ENCODE data around the gene EGFLAM. TPM values are rescaled to one million over a fixed set of nuclear protein-coding genes. Genes with fewer than 3 reads are reported as not detected.

Gene EGFLAM
- total RNA-seq, 1 experiment from 2014 or later = 45.4 TPM

DNA sequence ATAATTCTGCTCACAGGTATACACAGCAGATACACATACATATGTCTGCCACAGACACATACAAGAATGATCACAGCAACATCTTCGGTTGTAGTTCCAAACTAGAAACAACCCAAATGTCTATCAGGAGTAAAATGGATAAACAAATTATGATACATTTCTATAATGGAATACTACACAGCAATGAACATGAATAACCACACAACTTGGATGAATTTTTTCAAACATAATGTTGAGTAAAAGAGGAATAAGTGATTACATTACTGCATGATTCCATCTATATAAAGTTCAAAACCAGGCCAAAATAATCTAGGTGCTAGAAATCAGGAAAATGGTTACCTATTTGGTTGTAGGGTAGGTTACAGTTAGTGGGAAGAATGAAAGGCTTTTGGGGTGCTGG lies 4.6 kb upstream of the EGFLAM start:
- CTCF ChIA-PET = no interaction called here
- no TSS peak for BruUV-seq (replicated peaks)
- no peaks in the 10 kb centered on the region for H3K9me3 ChIP-seq (ENCODE audit: low read depth, low read length, poor library complexity, severe bottlenecking)
- TF ChIP-seq, protein P1, sequence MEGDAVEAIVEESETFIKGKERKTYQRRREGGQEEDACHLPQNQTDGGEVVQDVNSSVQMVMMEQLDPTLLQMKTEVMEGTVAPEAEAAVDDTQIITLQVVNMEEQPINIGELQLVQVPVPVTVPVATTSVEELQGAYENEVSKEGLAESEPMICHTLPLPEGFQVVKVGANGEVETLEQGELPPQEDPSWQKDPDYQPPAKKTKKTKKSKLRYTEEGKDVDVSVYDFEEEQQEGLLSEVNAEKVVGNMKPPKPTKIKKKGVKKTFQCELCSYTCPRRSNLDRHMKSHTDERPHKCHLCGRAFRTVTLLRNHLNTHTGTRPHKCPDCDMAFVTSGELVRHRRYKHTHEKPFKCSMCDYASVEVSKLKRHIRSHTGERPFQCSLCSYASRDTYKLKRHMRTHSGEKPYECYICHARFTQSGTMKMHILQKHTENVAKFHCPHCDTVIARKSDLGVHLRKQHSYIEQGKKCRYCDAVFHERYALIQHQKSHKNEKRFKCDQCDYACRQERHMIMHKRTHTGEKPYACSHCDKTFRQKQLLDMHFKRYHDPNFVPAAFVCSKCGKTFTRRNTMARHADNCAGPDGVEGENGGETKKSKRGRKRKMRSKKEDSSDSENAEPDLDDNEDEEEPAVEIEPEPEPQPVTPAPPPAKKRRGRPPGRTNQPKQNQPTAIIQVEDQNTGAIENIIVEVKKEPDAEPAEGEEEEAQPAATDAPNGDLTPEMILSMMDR (conservative IDR thresholded peaks at IDR 0.05; ENCODE audit: low read depth, low read length) = no peak
- no peak for TF ChIP-seq EZH2 (IDR thresholded peaks at IDR 0.05; ENCODE audit: borderline replicate concordance, low read depth, low read length, poor library complexity, severe bottlenecking)
- POLR2A ChIA-PET (ENCODE audit: low non-redundant PET) = no interaction called here
- H3K4me3 ChIP-seq (ENCODE audit: low read depth, low read length, poor library complexity, severe bottlenecking) = no peak overlapping the region
- intact Hi-C loops (cut with micrococcal nuclease; ENCODE audit: unreplicated experiment) = no loop called here
- peaks cover 16% of the 10 kb centered on the region for H3K4me1 ChIP-seq (ENCODE audit: insufficient read depth, low read length, poor library complexity, severe bottlenecking)
- H3K27ac ChIP-seq (ENCODE audit: low read depth, low read length, poor library complexity, severe bottlenecking) = no peak overlapping the region
- DNase-seq (ENCODE audit: low spot score) = no peak
- peaks cover 17% of the 10 kb centered on the region for H3K27me3 ChIP-seq (replicated peaks; ENCODE audit: insufficient read depth, low read depth, low read length, poor library complexity)
- H3K36me3 ChIP-seq (ENCODE audit: insufficient read depth, low read length, poor library complexity, severe bottlenecking) = no peaks in the 10 kb centered on the region

DNA sequence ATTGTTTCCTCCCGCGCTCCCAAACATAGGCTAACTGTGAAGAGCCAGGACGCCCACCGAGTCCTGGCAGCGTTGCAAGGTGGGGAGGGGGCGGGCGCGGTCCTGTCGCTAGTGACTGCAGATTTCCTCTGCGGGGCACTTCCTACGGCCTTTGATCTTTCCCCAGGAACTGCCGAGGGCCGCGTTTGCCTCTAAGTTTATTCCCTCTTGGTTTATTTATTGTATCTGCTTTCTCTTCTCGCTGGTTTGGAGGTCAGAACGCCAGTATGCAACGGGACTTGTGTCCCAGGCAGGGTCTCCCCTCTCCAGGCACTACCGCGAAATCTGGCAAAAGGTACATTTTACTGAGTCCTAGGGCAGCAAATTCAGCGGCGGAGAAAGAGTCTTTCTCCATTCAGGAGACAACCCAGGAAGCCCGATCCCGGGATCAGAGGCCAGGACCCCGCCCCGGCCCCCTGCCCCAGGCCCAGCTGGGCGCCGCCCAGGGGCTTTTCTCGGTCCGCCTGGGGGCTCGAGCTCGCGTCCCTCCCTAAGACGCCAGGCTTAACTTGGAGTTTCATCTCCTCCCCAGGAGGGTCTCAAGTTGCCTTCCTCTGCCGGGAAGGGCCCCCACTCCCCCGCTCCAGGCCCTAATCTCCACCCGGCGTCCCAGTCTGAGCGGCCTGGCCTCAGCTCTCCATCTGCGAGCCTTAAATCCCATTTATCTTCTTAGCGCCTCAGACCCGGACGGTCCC lies 884 bp upstream of the EGFLAM start:
- H3K4me3 ChIP-seq (ENCODE audit: low read depth, low read length, poor library complexity, severe bottlenecking) = peak overlapping the region; percentile 57
- ChIA-PET POLR2A (ENCODE audit: low non-redundant PET) (no interaction called here), CTCF (no interaction called here)
- no peak overlapping the region for H3K27ac ChIP-seq (ENCODE audit: low read depth, low read length, poor library complexity, severe bottlenecking)
- no peaks in the 10 kb centered on the region for H3K36me3 ChIP-seq (ENCODE audit: insufficient read depth, low read length, poor library complexity, severe bottlenecking)
- intact Hi-C loops (cut with micrococcal nuclease; ENCODE audit: unreplicated experiment) = no loop called here
- H3K27me3 ChIP-seq (replicated peaks; ENCODE audit: insufficient read depth, low read depth, low read length, poor library complexity) = peaks cover 48% of the 10 kb centered on the region
- H3K4me1 ChIP-seq (ENCODE audit: insufficient read depth, low read length, poor library complexity, severe bottlenecking) = peaks cover 15% of the 10 kb centered on the region
- BruUV-seq (replicated peaks) = no TSS peak
- no peaks in the 10 kb centered on the region for H3K9me3 ChIP-seq (ENCODE audit: low read depth, low read length, poor library complexity, severe bottlenecking)
- no peak for DNase-seq (ENCODE audit: low spot score)
- TF ChIP-seq, protein P1 (conservative IDR thresholded peaks at IDR 0.05; ENCODE audit: low read depth, low read length) = no peak
- no peak for TF ChIP-seq EZH2 (IDR thresholded peaks at IDR 0.05; ENCODE audit: borderline replicate concordance, low read depth, low read length, poor library complexity, severe bottlenecking)

DNA sequence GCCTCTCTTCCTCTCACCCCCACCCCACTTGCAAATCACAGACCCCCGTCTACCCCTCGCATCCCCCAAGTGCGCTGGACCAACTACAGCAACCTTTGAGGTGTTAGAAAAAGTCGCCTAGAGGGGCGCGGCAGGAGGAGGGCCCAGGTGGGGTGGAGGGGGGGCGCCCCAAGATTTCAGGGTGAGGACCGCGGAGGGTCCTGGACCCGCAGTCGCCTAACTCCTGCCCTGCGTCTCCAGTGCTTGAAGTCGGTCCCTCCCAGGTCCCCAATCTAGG lies 379 bp upstream of the EGFLAM start:
- DNase-seq (ENCODE audit: low spot score) = no peak
- H3K27ac ChIP-seq (ENCODE audit: low read depth, low read length, poor library complexity, severe bottlenecking) = no peak overlapping the region
- TF ChIP-seq, protein P1 (conservative IDR thresholded peaks at IDR 0.05; ENCODE audit: low read depth, low read length) = no peak
- TF ChIP-seq EZH2 (IDR thresholded peaks at IDR 0.05; ENCODE audit: borderline replicate concordance, low read depth, low read length, poor library complexity, severe bottlenecking) = no peak
- ChIA-PET CTCF (no interaction called here), POLR2A (ENCODE audit: low non-redundant PET) (no interaction called here)
- intact Hi-C loops (cut with micrococcal nuclease; ENCODE audit: unreplicated experiment) = no loop called here
- no peaks in the 10 kb centered on the region for H3K9me3 ChIP-seq (ENCODE audit: low read depth, low read length, poor library complexity, severe bottlenecking)
- no peaks in the 10 kb centered on the region for H3K36me3 ChIP-seq (ENCODE audit: insufficient read depth, low read length, poor library complexity, severe bottlenecking)
- peaks cover 15% of the 10 kb centered on the region for H3K4me1 ChIP-seq (ENCODE audit: insufficient read depth, low read length, poor library complexity, severe bottlenecking)
- peak overlapping the region; percentile 57 for H3K4me3 ChIP-seq (ENCODE audit: low read depth, low read length, poor library complexity, severe bottlenecking)
- BruUV-seq (replicated peaks) = no TSS peak
- peaks cover 48% of the 10 kb centered on the region for H3K27me3 ChIP-seq (replicated peaks; ENCODE audit: insufficient read depth, low read depth, low read length, poor library complexity)
